ENCODE results near the gene APOBEC3F. TPM values are rescaled to one million over a fixed set of nuclear protein-coding genes. Genes with fewer than 3 reads are reported as not detected.
"Not testable (repeated sequence)": the region's sequence is repeated elsewhere in the genome, so short reads cannot be mapped to it uniquely, and the experiment has no call there.

Gene APOBEC3F
- total RNA-seq, 1 donor from 2014 or later = 1.7 TPM

GRCh38 chr22:39055658-39056057 is 15.0 kb downstream of the APOBEC3F start:
- TF ChIP-seq, protein P1, sequence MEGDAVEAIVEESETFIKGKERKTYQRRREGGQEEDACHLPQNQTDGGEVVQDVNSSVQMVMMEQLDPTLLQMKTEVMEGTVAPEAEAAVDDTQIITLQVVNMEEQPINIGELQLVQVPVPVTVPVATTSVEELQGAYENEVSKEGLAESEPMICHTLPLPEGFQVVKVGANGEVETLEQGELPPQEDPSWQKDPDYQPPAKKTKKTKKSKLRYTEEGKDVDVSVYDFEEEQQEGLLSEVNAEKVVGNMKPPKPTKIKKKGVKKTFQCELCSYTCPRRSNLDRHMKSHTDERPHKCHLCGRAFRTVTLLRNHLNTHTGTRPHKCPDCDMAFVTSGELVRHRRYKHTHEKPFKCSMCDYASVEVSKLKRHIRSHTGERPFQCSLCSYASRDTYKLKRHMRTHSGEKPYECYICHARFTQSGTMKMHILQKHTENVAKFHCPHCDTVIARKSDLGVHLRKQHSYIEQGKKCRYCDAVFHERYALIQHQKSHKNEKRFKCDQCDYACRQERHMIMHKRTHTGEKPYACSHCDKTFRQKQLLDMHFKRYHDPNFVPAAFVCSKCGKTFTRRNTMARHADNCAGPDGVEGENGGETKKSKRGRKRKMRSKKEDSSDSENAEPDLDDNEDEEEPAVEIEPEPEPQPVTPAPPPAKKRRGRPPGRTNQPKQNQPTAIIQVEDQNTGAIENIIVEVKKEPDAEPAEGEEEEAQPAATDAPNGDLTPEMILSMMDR (conservative IDR thresholded peaks at IDR 0.05; ENCODE audit: low read depth, low read length) = no peak
- no peak overlapping the region for H3K4me3 ChIP-seq (ENCODE audit: low read depth, low read length)
- no peak for DNase-seq (ENCODE audit: low read depth)

DNA sequence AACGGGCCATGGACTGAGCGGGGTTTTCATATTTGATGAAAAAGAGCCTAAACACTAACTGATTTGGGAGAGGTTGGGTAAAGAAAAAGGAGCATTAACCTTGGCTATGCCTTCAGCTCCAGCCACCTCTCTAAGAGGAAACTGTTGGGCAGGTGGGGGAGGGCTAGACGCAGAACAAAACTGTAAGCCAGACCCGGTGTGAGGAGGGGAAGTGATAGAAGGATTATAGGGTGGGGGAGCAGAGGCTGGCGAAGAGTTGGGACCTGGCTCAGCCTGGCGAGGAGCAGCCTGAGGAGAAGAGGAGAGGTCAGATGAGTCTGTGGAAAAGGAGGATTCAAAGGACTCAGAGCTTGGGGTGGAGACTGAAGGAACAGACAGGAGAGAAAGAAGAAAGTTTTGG is 20.6 kb downstream of the APOBEC3F start:
- not testable (repeated sequence) for DNase-seq (ENCODE audit: low read depth); H3K4me3 ChIP-seq (ENCODE audit: low read depth, low read length)

DNA sequence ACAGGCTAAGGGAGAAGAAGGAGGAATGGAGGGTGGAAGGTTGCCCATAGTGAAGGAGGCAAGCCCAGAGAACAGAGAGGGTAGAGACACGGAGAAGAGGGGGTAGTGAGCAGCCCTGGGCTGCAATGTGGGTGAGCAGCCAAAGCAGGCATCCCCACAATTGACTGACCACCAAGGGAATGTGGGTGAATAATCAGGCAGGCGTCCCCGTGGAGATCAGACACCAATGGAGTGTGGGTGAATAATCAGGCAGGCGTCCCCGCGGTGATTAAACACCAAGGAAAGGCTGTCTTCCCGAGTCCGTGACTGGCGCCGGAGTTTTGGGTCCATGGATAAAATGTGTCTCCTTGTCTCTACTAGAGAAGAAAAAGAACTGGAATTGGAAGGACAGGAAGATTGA is 21.3 kb downstream of the APOBEC3F start:
- not testable (repeated sequence) for H3K4me3 ChIP-seq (ENCODE audit: low read depth, low read length); DNase-seq (ENCODE audit: low read depth)

DNA sequence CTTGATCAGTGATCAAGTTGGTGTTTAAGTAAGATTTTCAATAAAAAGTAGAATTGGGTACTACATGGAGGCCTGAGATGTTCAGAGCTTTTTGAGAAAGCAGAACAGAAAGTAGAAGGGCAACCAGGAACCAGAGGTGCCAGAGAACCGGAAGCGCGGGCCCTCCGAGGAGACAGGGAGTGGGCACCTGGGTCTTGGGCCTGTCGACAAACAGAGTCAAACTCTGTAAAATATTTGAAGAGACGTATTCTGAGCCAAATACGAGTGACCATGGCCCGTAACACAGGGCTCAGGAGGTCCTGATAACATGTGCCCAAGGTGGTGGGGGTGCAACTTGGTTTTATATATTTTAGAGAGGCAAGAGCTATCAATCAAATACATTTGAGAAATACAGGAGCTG is 23.2 kb downstream of the APOBEC3F start:
- H3K4me3 ChIP-seq (ENCODE audit: low read depth, low read length); DNase-seq (ENCODE audit: low read depth): not testable (repeated sequence)

- H3K4me3 ChIP-seq (ENCODE audit: low read depth, low read length); DNase-seq (ENCODE audit: low read depth): not testable (repeated sequence)
Measured at GRCh38 chr22:39066442-39067276, 26.0 kb downstream of the APOBEC3F start.

DNA sequence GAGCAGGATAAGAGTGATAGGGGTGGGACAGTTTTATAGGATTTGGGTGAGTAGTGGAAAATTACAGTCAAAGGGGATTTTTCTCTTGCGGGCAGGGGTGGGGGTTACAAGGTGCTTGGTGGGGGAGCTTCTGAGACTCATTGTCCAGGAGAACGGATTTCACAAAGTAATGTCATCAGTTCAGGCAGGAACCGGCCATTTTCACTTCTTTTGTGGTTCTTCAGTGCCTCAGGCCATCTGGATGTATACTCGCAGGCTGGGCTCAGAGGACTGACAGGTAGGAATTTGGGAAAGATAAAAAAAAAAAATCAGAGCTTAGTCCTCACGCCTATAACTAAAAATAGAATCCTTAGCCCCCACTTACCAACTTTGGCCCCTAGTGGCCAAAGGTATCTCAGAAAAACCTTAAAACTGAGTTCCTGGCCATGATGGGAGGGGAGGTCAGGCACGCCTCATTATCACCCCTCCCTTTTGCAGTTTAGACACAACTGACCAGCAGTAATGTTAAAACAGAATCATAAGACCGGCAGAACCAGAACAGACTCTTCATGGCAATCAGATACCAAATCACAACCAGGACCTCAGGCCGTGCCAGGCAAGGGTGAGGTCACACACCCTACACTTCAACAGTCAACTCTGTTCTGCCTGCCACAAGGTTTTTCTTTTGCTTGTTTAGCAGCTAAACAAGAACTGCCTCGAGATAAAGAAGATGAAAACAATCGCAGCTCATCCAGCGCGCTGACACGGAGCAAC is 27.5 kb downstream of the APOBEC3F start:
- TF ChIP-seq, protein P1 (conservative IDR thresholded peaks at IDR 0.05; ENCODE audit: low read depth, low read length) = no peak
- no peak for DNase-seq (ENCODE audit: low read depth)
- H3K4me3 ChIP-seq (ENCODE audit: low read depth, low read length) = no peak overlapping the region

DNA sequence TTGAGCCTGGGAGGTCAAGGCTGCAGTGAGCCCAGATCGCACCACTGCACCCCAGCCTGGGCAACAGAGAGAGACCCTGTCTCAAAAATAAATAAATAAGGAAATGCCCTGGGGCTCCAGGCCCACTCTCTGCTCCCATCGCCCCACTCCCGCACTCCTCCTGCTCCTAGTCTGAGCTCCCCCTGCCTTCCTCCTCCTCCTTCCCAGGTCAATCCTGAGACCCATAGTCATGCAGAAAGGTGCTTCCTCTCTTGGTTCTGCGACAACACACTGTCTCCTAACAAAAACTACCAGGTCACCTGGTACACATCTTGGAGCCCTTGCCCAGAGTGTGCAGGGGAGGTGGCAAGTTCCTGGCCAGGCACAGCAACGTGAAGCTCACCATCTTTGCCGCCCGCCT is 29.5 kb downstream of the APOBEC3F start:
- H3K4me3 ChIP-seq (ENCODE audit: low read depth, low read length) = no peak overlapping the region
- no peak for DNase-seq (ENCODE audit: low read depth)
- TF ChIP-seq, protein P1 (conservative IDR thresholded peaks at IDR 0.05; ENCODE audit: low read depth, low read length) = no peak

- H3K4me3 ChIP-seq (ENCODE audit: low read depth, low read length); DNase-seq (ENCODE audit: low read depth): not testable (repeated sequence)
Measured at GRCh38 chr22:39072581-39072981, 31.9 kb downstream of the APOBEC3F start.

- TF ChIP-seq, protein P1 (conservative IDR thresholded peaks at IDR 0.05; ENCODE audit: low read depth, low read length) = no peak
- no peak overlapping the region for H3K4me3 ChIP-seq (ENCODE audit: low read depth, low read length)
- no peak for DNase-seq (ENCODE audit: low read depth)
Measured at GRCh38 chr22:39073981-39074380, 33.3 kb downstream of the APOBEC3F start.

- not testable (repeated sequence) for DNase-seq (ENCODE audit: low read depth); H3K4me3 ChIP-seq (ENCODE audit: low read depth, low read length)
Measured at GRCh38 chr22:39076155-39077025, 35.7 kb downstream of the APOBEC3F start.

GRCh38 chr22:39077026-39077840 is 36.6 kb downstream of the APOBEC3F start, which contains the start of gene APOBEC3G:
TSS of gene APOBEC3G (plus strand) at chr22:39077275. CDS start at chr22:39077362, 87 bp downstream.
- H3K4me3 ChIP-seq (ENCODE audit: low read depth, low read length) = peak within 1 kb of the TSS; percentile 50
- not testable (repeated sequence) for DNase-seq (ENCODE audit: low read depth)

GRCh38 chr22:39077912-39078311 is 37.2 kb downstream of the APOBEC3F start:
- H3K4me3 ChIP-seq (ENCODE audit: low read depth, low read length); DNase-seq (ENCODE audit: low read depth): not testable (repeated sequence)
